Panc1 (cell line): ENCODE data around the gene PCYT2. TPM values are rescaled to one million over a fixed set of nuclear protein-coding genes. Genes with fewer than 3 reads are reported as not detected.
A peak's percentile ranks its signal among the peaks of the same experiment; 100 is the strongest.

Source experiments
- ATAC-seq: fragments of 200-7000 bp; cut with Tn5 transposase; 2 replicates; pipeline ENCODE4 v1.9.1; 2020; ENCODE audit warnings: mild to moderate bottlenecking, moderate library complexity
- BruUV-seq: library from RNA; stranded (reverse); fragments of 400-500 nt; replicated peaks from 2 replicates; lab custom pipeline; 2021; lab: Mats Ljungman, UMichigan
- CTCF ChIA-PET: fragments of 300-600 bp; sonication (Branson Sonifier 250); formaldehyde crosslinking; loops from one replicate; lab custom pipeline; 2022; ENCODE audit warnings: antibody characterized with exemption; lab: Charles Lee
- POLR2A ChIA-PET: fragments of 300-600 bp; sonication (Branson Sonifier 250); formaldehyde crosslinking; loops from one replicate; lab custom pipeline; 2022; ENCODE audit warnings: antibody characterized with exemption; lab: Charles Lee
- DNase-seq: peaks from one replicate; pipeline ENCODE4 v3.0.0-alpha.2; 2010; ENCODE audit warnings: low read depth, low spot score
- H3K27ac ChIP-seq: 2 replicates; pipeline ENCODE4 v1.5.1; 2011; ENCODE audit warnings: mild to moderate bottlenecking, low read length, inconsistent platforms
- H3K27me3 ChIP-seq: fragments of 200-500 bp; sonication (Bioruptor generic); 2 replicates; pipeline ENCODE4 v1.6.0; 2014; ENCODE audit warnings: low read length, inconsistent platforms; ENCODE audit not compliant: control insufficient read depth, insufficient read depth
- H3K36me3 ChIP-seq: fragments of 200-500 bp; sonication (Bioruptor generic); 2 replicates; pipeline ENCODE4 v1.5.1; 2014; ENCODE audit warnings: inconsistent platforms, mild to moderate bottlenecking, low read length, moderate library complexity; ENCODE audit not compliant: control insufficient read depth, insufficient read depth
- H3K4me1 ChIP-seq: 2 replicates; pipeline ENCODE4 v1.5.1; 2011; ENCODE audit warnings: inconsistent platforms, mild to moderate bottlenecking, low read length, moderate library complexity; ENCODE audit not compliant: control insufficient read depth, insufficient read depth
- H3K4me3 ChIP-seq, 2 experiments: 2 replicates each; pipeline ENCODE4 v1.5.1; 2011 to 2012; ENCODE audit warnings: low read depth in 2 of 2, low read length in 2 of 2, mild to moderate bottlenecking in 2 of 2, inconsistent platforms in 1 of 2, moderate library complexity in 1 of 2
- H3K9me3 ChIP-seq: fragments of 200-500 bp; sonication (Bioruptor generic); 2 replicates; pipeline ENCODE4 v1.5.1; 2014; ENCODE audit warnings: low read depth, mild to moderate bottlenecking, inconsistent platforms, low read length, moderate library complexity; ENCODE audit not compliant: control insufficient read depth, insufficient read depth
- CTCF ChIP-seq: fragments of 450-650 bp; IDR thresholded peaks from 2 replicates; pipeline ENCODE4 v1.5.1; 2017; ENCODE audit warnings: mild to moderate bottlenecking
- POLR2AphosphoS5 ChIP-seq: IDR thresholded peaks from 2 replicates; pipeline ENCODE4 v1.6.1; 2012; ENCODE audit warnings: mild to moderate bottlenecking, low read depth, low read length, moderate library complexity
- REST ChIP-seq, 2 experiments: IDR thresholded peaks; 2 replicates each; pipeline ENCODE4 v1.6.1; 2011 to 2012; ENCODE audit warnings: low read depth in 2 of 2, control low read depth in 1 of 2, low read length in 1 of 2, mild to moderate bottlenecking in 1 of 2, moderate library complexity in 1 of 2; ENCODE audit not compliant: insufficient read depth in 1 of 2
- SIN3A ChIP-seq: IDR thresholded peaks from 2 replicates; pipeline ENCODE4 v1.6.1; 2012; ENCODE audit warnings: low read depth, mild to moderate bottlenecking, low read length, moderate library complexity, borderline replicate concordance; ENCODE audit not compliant: insufficient read depth
- TCF7L2 ChIP-seq: IDR thresholded peaks from 2 replicates; pipeline ENCODE4 v1.6.1; 2011; ENCODE audit warnings: mild to moderate bottlenecking, low read depth, low read length, inconsistent platforms
- in situ Hi-C: cut with HindIII; loops from 2 replicates; pipeline ENCODE4 v1.10.0; 2016; ENCODE audit warnings: low sequenced_read_pairs, low pct_unique_long_range_greater_than_20kb
- intact Hi-C: fragments of 100-400 bp; cut with micrococcal nuclease; formaldehyde crosslinking; loops from one replicate; pipeline ENCODE4 v1.10.0; 2022; ENCODE audit not compliant: unreplicated experiment
- total RNA-seq: library from RNA; stranded (reverse); gene quantifications from one replicate; pipeline ENCODE4 v1.2.1, GENCODE V29; 2021; ENCODE audit not compliant: unreplicated experiment

The PCYT2 gene
- total RNA-seq, 1 experiment from 2014 or later: 91.2 TPM

- Histone ChIP-seq H3K9me3 (no peaks in the 10 kb centered on the region), H3K36me3 (peaks cover 12% of the 10 kb centered on the region; the same call in 1 of the 2 replicates), H3K4me3 (no peak overlapping the region), H3K27me3 (no peaks in the 10 kb centered on the region), H3K4me1 (peaks cover 65% of the 10 kb centered on the region), H3K27ac (peak overlapping the region; percentile 59; the same call in 1 of the 2 replicates)
- DNase-seq (no peak), ATAC-seq (no peak)
- TSS peak; percentile 28 for BruUV-seq
- TF ChIP-seq POLR2AphosphoS5: no peak
- TF ChIP-seq TCF7L2: no peak
- no peak for TF ChIP-seq REST (IDR thresholded peaks at IDR 0.05; ENCODE audit: insufficient read depth in 1 of 2, low read depth in 2 of 2, low read length in 1 of 2)
- no peak for TF ChIP-seq SIN3A
- ChIA-PET POLR2A (no interaction called here), CTCF (no interaction called here)
- intact Hi-C loops: no loop called here
- in situ Hi-C loops: no loop called here
Observed at GRCh38 chr17:81921537-81921862, 10.3 kb upstream of the PCYT2 start.

GRCh38 chr17:81920612-81921536 lies 9.7 kb upstream of the PCYT2 start:
- Histone ChIP-seq H3K9me3 (no peaks in the 10 kb centered on the region), H3K4me1 (peaks cover 70% of the 10 kb centered on the region), H3K27ac (peak overlapping the region; percentile 59), H3K4me3 (no peak overlapping the region), H3K27me3 (no peaks in the 10 kb centered on the region), H3K36me3 (peaks cover 12% of the 10 kb centered on the region; the same call in 1 of the 2 replicates)
- no peak for TF ChIP-seq REST (IDR thresholded peaks at IDR 0.05; ENCODE audit: insufficient read depth in 1 of 2, low read depth in 2 of 2, low read length in 1 of 2)
- TF ChIP-seq SIN3A: no peak
- no peak for TF ChIP-seq POLR2AphosphoS5
- no peak for TF ChIP-seq CTCF
- no TSS peak for BruUV-seq
- intact Hi-C loops (no loop called here), in situ Hi-C loops (no loop called here)
- ChIA-PET POLR2A (no interaction called here), CTCF (no interaction called here)
- ATAC-seq (no peak), DNase-seq (no peak)
